Effector memory CD4-positive, alpha-beta T cell (primary cell): Measurements from ENCODE around the gene ACTR6.
"Not testable (repeated sequence)": the region's sequence is repeated elsewhere in the genome, so short reads cannot be mapped to it uniquely, and the experiment has no call there.

Experiments
- DNase-seq, 3 donors: peaks; one replicate each; pipeline ENCODE4 v3.0.0-alpha.2; 2020
- H3K27ac ChIP-seq: 2 replicates; pipeline ENCODE4 v1.7.0; 2013; ENCODE audit warnings: mild to moderate bottlenecking, low read length, moderate library complexity; ENCODE audit not compliant: insufficient read depth, poor library complexity, severe bottlenecking
- H3K27me3 ChIP-seq: replicated peaks from 2 replicates; pipeline ENCODE4 v1.7.0; 2013; ENCODE audit warnings: mild to moderate bottlenecking, low read length; ENCODE audit not compliant: insufficient read depth, control insufficient read depth, poor library complexity, severe bottlenecking
- H3K36me3 ChIP-seq: 2 replicates; pipeline ENCODE4 v1.7.0; 2013; ENCODE audit warnings: mild to moderate bottlenecking, low read length, moderate library complexity; ENCODE audit not compliant: control insufficient read depth, insufficient read depth
- H3K4me1 ChIP-seq: 2 replicates; pipeline ENCODE4 v1.7.0; 2013; ENCODE audit warnings: low read length, mild to moderate bottlenecking; ENCODE audit not compliant: control insufficient read depth, insufficient read depth, poor library complexity, severe bottlenecking
- H3K4me3 ChIP-seq: 2 replicates; pipeline ENCODE4 v1.7.0; 2013; ENCODE audit warnings: low read length, low read depth, mild to moderate bottlenecking; ENCODE audit not compliant: insufficient read depth, poor library complexity, severe bottlenecking
- H3K9me3 ChIP-seq: 2 replicates; pipeline ENCODE4 v1.7.0; 2013; ENCODE audit warnings: mild to moderate bottlenecking, low read length, moderate library complexity; ENCODE audit not compliant: control insufficient read depth

Gene ACTR6

GRCh38 chr12:100164153-100164704 lies 36.4 kb upstream of the ACTR6 start:
- Histone ChIP-seq H3K9me3 (no peaks in the 10 kb centered on the region), H3K36me3 (no peaks in the 10 kb centered on the region), H3K4me3 (no peak overlapping the region), H3K4me1 (peaks cover 4% of the 10 kb centered on the region), H3K27ac (no peak overlapping the region), H3K27me3 (no peaks in the 10 kb centered on the region)
- DNase-seq: no peak

- no peaks in the 10 kb centered on the region for H3K9me3 ChIP-seq
- no peaks in the 10 kb centered on the region for H3K27me3 ChIP-seq
- H3K27ac ChIP-seq: no peak overlapping the region
- H3K4me3 ChIP-seq: no peak overlapping the region
- no peak for DNase-seq
- no peaks in the 10 kb centered on the region for H3K36me3 ChIP-seq
- peaks cover 4% of the 10 kb centered on the region for H3K4me1 ChIP-seq
Observed at GRCh38 chr12:100165356-100165755, 35.3 kb upstream of the ACTR6 start.

GRCh38 chr12:100166232-100166631 lies 34.4 kb upstream of the ACTR6 start:
- Histone ChIP-seq H3K27me3 (no peaks in the 10 kb centered on the region), H3K4me1 (peaks cover 4% of the 10 kb centered on the region), H3K4me3 (no peak overlapping the region), H3K27ac (no peak overlapping the region), H3K36me3 (no peaks in the 10 kb centered on the region), H3K9me3 (no peaks in the 10 kb centered on the region)
- DNase-seq: no peak

- no peaks in the 10 kb centered on the region for H3K9me3 ChIP-seq
- DNase-seq: no peak
- H3K4me3 ChIP-seq: no peak overlapping the region
- no peaks in the 10 kb centered on the region for H3K36me3 ChIP-seq
- H3K4me1 ChIP-seq: peaks cover 4% of the 10 kb centered on the region
- no peaks in the 10 kb centered on the region for H3K27me3 ChIP-seq
- no peak overlapping the region for H3K27ac ChIP-seq
Observed at GRCh38 chr12:100168562-100168961, 32.1 kb upstream of the ACTR6 start.

GRCh38 chr12:100169345-100169744 lies 31.3 kb upstream of the ACTR6 start:
- Histone ChIP-seq H3K36me3 (no peaks in the 10 kb centered on the region), H3K4me3 (no peak overlapping the region), H3K9me3 (no peaks in the 10 kb centered on the region), H3K27ac (no peak overlapping the region), H3K4me1 (no peaks in the 10 kb centered on the region), H3K27me3 (no peaks in the 10 kb centered on the region)
- no peak for DNase-seq

- no peak for DNase-seq
- Histone ChIP-seq H3K9me3 (no peaks in the 10 kb centered on the region), H3K27me3 (no peaks in the 10 kb centered on the region), H3K4me3 (no peak overlapping the region), H3K4me1 (no peaks in the 10 kb centered on the region), H3K36me3 (no peaks in the 10 kb centered on the region), H3K27ac (no peak overlapping the region)
Observed at GRCh38 chr12:100170313-100170858, 30.2 kb upstream of the ACTR6 start.

GRCh38 chr12:100171248-100171647 lies 29.4 kb upstream of the ACTR6 start:
- H3K27me3 ChIP-seq: no peaks in the 10 kb centered on the region
- H3K4me3 ChIP-seq: no peak overlapping the region
- no peaks in the 10 kb centered on the region for H3K36me3 ChIP-seq
- no peak for DNase-seq
- no peak overlapping the region for H3K27ac ChIP-seq
- no peaks in the 10 kb centered on the region for H3K9me3 ChIP-seq
- no peaks in the 10 kb centered on the region for H3K4me1 ChIP-seq

GRCh38 chr12:100173111-100173510 lies 27.5 kb upstream of the ACTR6 start:
- H3K27me3 ChIP-seq: no peaks in the 10 kb centered on the region
- no peak overlapping the region for H3K4me3 ChIP-seq
- no peaks in the 10 kb centered on the region for H3K4me1 ChIP-seq
- H3K27ac ChIP-seq: no peak overlapping the region
- no peaks in the 10 kb centered on the region for H3K9me3 ChIP-seq
- peaks cover 4% of the 10 kb centered on the region for H3K36me3 ChIP-seq
- DNase-seq: no peak

GRCh38 chr12:100174495-100174894 lies 26.1 kb upstream of the ACTR6 start:
- DNase-seq: no peak
- H3K4me3 ChIP-seq: no peak overlapping the region
- H3K36me3 ChIP-seq: peaks cover 4% of the 10 kb centered on the region
- H3K27ac ChIP-seq: no peak overlapping the region
- no peaks in the 10 kb centered on the region for H3K4me1 ChIP-seq
- no peaks in the 10 kb centered on the region for H3K9me3 ChIP-seq
- H3K27me3 ChIP-seq: no peaks in the 10 kb centered on the region

- not testable (repeated sequence) for H3K9me3 ChIP-seq, H3K36me3 ChIP-seq, DNase-seq, H3K4me3 ChIP-seq, H3K4me1 ChIP-seq, H3K27me3 ChIP-seq, H3K27ac ChIP-seq
Observed at GRCh38 chr12:100176493-100176892, 24.1 kb upstream of the ACTR6 start.
